ENCODE data around the gene FOSL2. TPM values are rescaled to one million over a fixed set of nuclear protein-coding genes. Genes with fewer than 3 reads are reported as not detected.

FOSL2 gene
- polyA plus RNA-seq, 1 donor (not counting 4 experiments of a cell fraction or from before 2014, with no cell fraction given): 24.1 TPM

- H3K9ac ChIP-seq (ENCODE audit: control insufficient read depth, extremely low read depth, insufficient read depth, low read length): no peak overlapping the region
- peaks cover 59% of the 10 kb centered on the region for H3K4me1 ChIP-seq (ENCODE audit: control insufficient read depth, extremely low read depth, insufficient read depth, low read length)
- no peaks in the 10 kb centered on the region for H3K9me1 ChIP-seq (ENCODE audit: control insufficient read depth, extremely low read depth, insufficient read depth, low read length)
- H3K27ac ChIP-seq (ENCODE audit: control insufficient read depth, insufficient read depth, low read length): peak overlapping the region; percentile 82
- H3K36me3 ChIP-seq (ENCODE audit: control insufficient read depth in 2 of 2, extremely low read depth in 1 of 2, insufficient read depth in 2 of 2, low read length in 2 of 2): no peaks in the 10 kb centered on the region
- DNase-seq (ENCODE audit: low read depth, low spot score) (no peak), FAIRE-seq (no peak)
- no peaks in the 10 kb centered on the region for H3K79me2 ChIP-seq (ENCODE audit: control insufficient read depth, insufficient read depth, low read length)
- H3K27me3 ChIP-seq (ENCODE audit: control insufficient read depth, extremely low read depth, insufficient read depth, low read length): no peaks in the 10 kb centered on the region
- no peaks in the 10 kb centered on the region for H4K20me1 ChIP-seq (ENCODE audit: control insufficient read depth, extremely low read depth, insufficient read depth, low read length)
- no peaks in the 10 kb centered on the region for H3K9me3 ChIP-seq (ENCODE audit: control insufficient read depth, low read depth, low read length)
- TF ChIP-seq CTCF (optimal IDR thresholded peaks at IDR 0.05 in 1 of 3, IDR thresholded peaks at IDR 0.05 in 1 of 3, conservative IDR thresholded peaks at IDR 0.05 in 1 of 3; ENCODE audit: extremely low read depth in 1 of 3, insufficient read depth in 2 of 3, low read length in 3 of 3) (no peak), EZH2 (IDR thresholded peaks at IDR 0.05; ENCODE audit: low read length) (no peak)
- H2AFZ ChIP-seq (ENCODE audit: control insufficient read depth, low read length): no peak overlapping the region
- H3K4me2 ChIP-seq (ENCODE audit: control insufficient read depth, extremely low read depth, insufficient read depth, low read depth, low read length): no peak overlapping the region
- dilution Hi-C loops (cut with MboI; ENCODE audit: extremely low pct_ligation_motif_present, low sequenced_read_pairs): no loop called here
- H3K4me3 ChIP-seq (ENCODE audit: control insufficient read depth in 2 of 3, extremely low read depth in 1 of 3, insufficient read depth in 2 of 3, low read depth in 1 of 3, low read length in 3 of 3): no peak overlapping the region
These were observed 52.3 kb downstream of the FOSL2 start for GRCh38 chr2:28444956-28445355.

GRCh38 chr2:28445448-28446258 is 53.0 kb downstream of the FOSL2 start:
- dilution Hi-C loops (cut with MboI; ENCODE audit: extremely low pct_ligation_motif_present, low sequenced_read_pairs): no loop called here
- Histone ChIP-seq H3K9ac (ENCODE audit: control insufficient read depth, extremely low read depth, insufficient read depth, low read length) (peak overlapping the region; percentile 58), H3K9me1 (ENCODE audit: control insufficient read depth, extremely low read depth, insufficient read depth, low read length) (no peaks in the 10 kb centered on the region), H3K36me3 (ENCODE audit: control insufficient read depth in 2 of 2, extremely low read depth in 1 of 2, insufficient read depth in 2 of 2, low read length in 2 of 2) (no peaks in the 10 kb centered on the region), H3K4me1 (ENCODE audit: control insufficient read depth, extremely low read depth, insufficient read depth, low read length) (peaks cover 63% of the 10 kb centered on the region), H3K79me2 (ENCODE audit: control insufficient read depth, insufficient read depth, low read length) (no peaks in the 10 kb centered on the region), H3K4me3 (ENCODE audit: control insufficient read depth in 2 of 3, extremely low read depth in 1 of 3, insufficient read depth in 2 of 3, low read depth in 1 of 3, low read length in 3 of 3) (peak overlapping the region in 2 of 3 experiments; percentile 8 to 17), H3K27ac (ENCODE audit: control insufficient read depth, insufficient read depth, low read length) (peak overlapping the region; percentile 82), H3K9me3 (ENCODE audit: control insufficient read depth, low read depth, low read length) (no peaks in the 10 kb centered on the region), H3K27me3 (ENCODE audit: control insufficient read depth, extremely low read depth, insufficient read depth, low read length) (no peaks in the 10 kb centered on the region), H4K20me1 (ENCODE audit: control insufficient read depth, extremely low read depth, insufficient read depth, low read length) (no peaks in the 10 kb centered on the region), H2AFZ (ENCODE audit: control insufficient read depth, low read length) (peak overlapping the region; percentile 35), H3K4me2 (ENCODE audit: control insufficient read depth, extremely low read depth, insufficient read depth, low read depth, low read length) (peak overlapping the region; percentile 71)
- TF ChIP-seq CTCF (optimal IDR thresholded peaks at IDR 0.05 in 1 of 3, IDR thresholded peaks at IDR 0.05 in 1 of 3, conservative IDR thresholded peaks at IDR 0.05 in 1 of 3; ENCODE audit: extremely low read depth in 1 of 3, insufficient read depth in 2 of 3, low read length in 3 of 3): no peak
- no peak for TF ChIP-seq EZH2 (IDR thresholded peaks at IDR 0.05; ENCODE audit: low read length)
- FAIRE-seq: peak; percentile 87
- DNase-seq (ENCODE audit: low read depth, low spot score): peak; percentile 85
